HG02610 (cell line): Measurements from ENCODE around the gene RPL4.
"Not testable (repeated sequence)": the region's sequence is repeated elsewhere in the genome, so short reads cannot be mapped to it uniquely, and the experiment has no call there.

Experiments used
- ATAC-seq: cut with Tn5 transposase; IDR thresholded peaks from one replicate; pipeline ENCODE4 v1.9.1; 2021; ENCODE audit warnings: mild to moderate bottlenecking, moderate library complexity; ENCODE audit not compliant: unreplicated experiment

RPL4 gene

GRCh38 chr15:66504563-66505429, at the start of gene RPL4, which contains the start of gene ZWILCH:
Gene RPL4 (minus strand): TSS chr15:66504855. CDS start chr15:66504790, 65 bp downstream.
Gene ZWILCH (plus strand): TSS chr15:66505326. CDS start chr15:66505339, 13 bp downstream.
- peak; percentile 76 for ATAC-seq

GRCh38 chr15:66545255-66545654, 40.6 kb upstream of the RPL4 start:
- ATAC-seq = no peak

GRCh38 chr15:66542896-66543295, 38.2 kb upstream of the RPL4 start:
- ATAC-seq = no peak

GRCh38 chr15:66535056-66535455, 30.4 kb upstream of the RPL4 start:
- no peak for ATAC-seq

- no peak for ATAC-seq
These were observed 20.2 kb upstream of the RPL4 start for GRCh38 chr15:66524838-66525237.

GRCh38 chr15:66523926-66524325, 19.3 kb upstream of the RPL4 start:
- ATAC-seq = no peak

- no peak for ATAC-seq
These were observed 11.3 kb upstream of the RPL4 start for GRCh38 chr15:66515901-66516322.

GRCh38 chr15:66514586-66514985, 9.9 kb upstream of the RPL4 start:
- no peak for ATAC-seq

GRCh38 chr15:66508293-66508883, 3.7 kb upstream of the RPL4 start:
- ATAC-seq = no peak

GRCh38 chr15:66505818-66506217, 1.2 kb upstream of the RPL4 start:
- no peak for ATAC-seq

GRCh38 chr15:66505430-66505811, 766 bp upstream of the RPL4 start:
- peak; percentile 25 for ATAC-seq

GRCh38 chr15:66503780-66504562, 684 bp downstream of the RPL4 start:
- no peak for ATAC-seq

GRCh38 chr15:66503041-66503648, 1.5 kb downstream of the RPL4 start:
- ATAC-seq = not testable (repeated sequence)

- ATAC-seq = no peak
These were observed 2.2 kb downstream of the RPL4 start for GRCh38 chr15:66502491-66502890.

GRCh38 chr15:66500346-66500745, 4.3 kb downstream of the RPL4 start:
- ATAC-seq = not testable (repeated sequence)

GRCh38 chr15:66498501-66499386, 5.9 kb downstream of the RPL4 start:
- ATAC-seq = no peak

- ATAC-seq = peak; percentile 91
These were observed 6.9 kb downstream of the RPL4 start, which contains the start of gene SNAPC5 for GRCh38 chr15:66497502-66498455. Gene SNAPC5 (minus strand): TSS chr15:66497762. CDS start chr15:66497731, 31 bp downstream.

GRCh38 chr15:66496951-66497501, 7.6 kb downstream of the RPL4 start:
- ATAC-seq = peak; percentile 7
